Activated CD8-positive, alpha-beta memory T cell treated with anti-CD3 and anti-CD28 coated beads, Interleukin-2, amount 50 U/mL, for 48 hours (primary cell): ENCODE results near the gene PLXNA2.

Experiments used
- DNase-seq: peaks from one replicate; pipeline ENCODE4 v3.0.0-alpha.2; 2020

The PLXNA2 gene

DNA sequence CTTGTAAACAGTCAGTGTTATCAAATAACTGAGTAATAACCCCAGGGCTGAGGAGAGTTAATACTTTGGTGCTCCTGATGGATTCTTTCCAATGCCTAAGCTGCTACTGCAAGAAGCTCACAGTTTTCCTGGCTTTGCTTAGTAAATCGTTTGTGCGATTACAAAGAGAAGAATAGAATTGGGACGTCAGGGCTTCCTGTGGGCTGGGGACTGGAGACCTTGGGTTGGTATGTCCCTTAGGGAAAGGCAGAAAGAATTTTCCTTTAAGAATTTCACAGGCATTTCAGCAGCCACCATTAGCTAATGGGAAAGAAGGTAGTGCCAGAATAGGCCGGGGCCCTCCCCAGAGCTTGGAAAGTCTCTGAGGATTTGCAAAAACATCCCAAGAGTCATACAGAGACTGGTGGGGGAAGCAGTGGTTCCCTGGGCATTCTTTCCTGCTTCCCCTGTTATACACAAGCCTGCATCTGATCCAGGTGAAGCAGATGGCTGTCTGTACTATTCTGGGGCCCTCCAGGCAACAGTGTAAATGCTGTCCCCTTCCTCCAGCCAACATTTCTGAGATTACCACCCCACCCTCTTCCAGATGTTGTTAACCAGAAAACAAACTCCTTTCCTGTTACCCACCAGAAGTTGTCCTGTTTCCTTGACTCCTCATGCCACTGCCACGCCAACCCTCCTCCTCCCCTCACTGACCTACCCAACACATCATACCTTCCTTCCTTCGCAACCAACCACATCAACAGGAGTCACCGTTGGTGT is 40.2 kb downstream of the PLXNA2 start:
- DNase-seq = no peak

DNA sequence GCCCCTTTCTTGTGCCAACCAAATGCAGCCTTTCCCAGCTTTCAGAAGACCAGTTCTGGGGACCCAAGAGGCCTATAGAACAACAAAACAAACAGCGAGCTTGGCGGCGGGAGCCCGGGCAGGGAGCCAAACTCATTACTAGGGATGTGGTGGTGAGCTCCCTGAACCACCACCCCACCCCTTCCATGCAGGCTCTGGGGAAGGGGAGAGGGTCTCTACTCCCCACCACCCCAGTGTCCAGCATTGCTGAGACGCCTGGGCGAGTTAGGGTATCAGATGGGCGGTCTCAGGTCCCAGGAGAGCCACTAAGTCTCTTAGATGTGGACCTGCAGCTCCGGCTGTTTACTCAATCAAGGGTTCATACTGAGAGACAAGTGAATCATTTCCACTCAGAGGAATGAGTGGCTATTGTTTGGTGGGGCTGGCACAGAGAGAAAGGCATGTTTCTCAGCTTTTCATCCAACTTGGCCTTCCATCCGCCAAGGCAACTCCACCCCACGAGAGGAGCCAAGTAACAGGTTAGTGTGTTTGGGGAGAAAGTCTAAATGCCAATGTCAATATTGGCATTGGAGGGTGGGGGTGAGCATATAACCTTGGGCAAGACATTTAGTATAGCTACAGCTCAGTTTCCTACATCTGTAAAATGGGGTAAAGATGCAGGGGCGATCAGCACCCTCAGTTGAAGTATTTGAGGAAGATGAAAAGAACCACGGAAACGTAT is 40.9 kb downstream of the PLXNA2 start:
- no peak for DNase-seq

DNA sequence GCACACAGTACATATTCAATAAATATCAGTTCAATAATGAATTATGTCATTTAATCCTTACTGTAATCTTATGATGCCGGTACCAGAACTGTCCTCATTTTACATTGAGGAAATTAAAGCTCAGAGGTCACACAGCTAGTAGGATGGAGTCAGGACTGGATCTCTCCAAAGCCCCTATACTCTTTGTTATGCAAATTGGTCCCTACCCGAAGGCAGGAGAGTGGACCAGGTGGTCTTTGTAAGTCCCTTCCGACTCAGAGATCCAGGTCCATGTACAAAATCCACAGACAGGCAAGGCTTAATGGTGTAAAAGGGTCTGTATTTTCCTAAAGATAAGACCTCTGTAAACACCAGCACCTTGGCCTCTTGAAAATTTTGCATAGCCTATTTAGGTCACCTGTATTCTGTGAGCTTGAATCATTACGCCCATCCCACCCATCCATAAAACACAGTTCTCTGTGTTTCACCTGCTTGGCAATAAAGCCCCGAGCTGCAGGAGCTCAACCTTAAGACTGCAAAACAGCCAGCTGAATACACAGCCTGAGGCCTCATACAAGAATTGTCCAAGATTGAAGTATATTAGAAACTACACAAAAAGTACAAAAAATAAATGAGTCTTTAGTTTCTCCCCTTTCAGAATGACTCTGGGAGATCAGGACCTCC is 41.7 kb downstream of the PLXNA2 start:
- no peak for DNase-seq

DNA sequence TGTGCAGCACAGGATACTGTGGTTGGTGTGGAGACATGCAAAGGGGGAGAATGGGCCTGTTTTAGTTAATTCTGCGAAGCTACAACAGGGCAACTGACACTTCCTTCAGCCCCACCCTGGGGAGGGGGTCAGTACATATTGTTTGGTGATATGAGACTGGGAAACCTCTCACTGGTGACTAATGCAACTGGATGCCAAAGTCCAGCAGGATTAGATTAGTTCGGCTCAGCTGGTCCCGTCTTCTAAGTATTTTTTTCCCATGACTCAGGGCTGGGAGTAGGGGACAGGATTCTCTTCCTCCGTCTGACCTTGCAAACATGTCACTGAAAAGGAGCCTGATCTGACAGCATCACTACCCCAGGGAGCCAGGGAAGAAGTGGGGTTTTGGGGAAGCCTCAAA is 43.0 kb downstream of the PLXNA2 start:
- DNase-seq = no peak

DNA sequence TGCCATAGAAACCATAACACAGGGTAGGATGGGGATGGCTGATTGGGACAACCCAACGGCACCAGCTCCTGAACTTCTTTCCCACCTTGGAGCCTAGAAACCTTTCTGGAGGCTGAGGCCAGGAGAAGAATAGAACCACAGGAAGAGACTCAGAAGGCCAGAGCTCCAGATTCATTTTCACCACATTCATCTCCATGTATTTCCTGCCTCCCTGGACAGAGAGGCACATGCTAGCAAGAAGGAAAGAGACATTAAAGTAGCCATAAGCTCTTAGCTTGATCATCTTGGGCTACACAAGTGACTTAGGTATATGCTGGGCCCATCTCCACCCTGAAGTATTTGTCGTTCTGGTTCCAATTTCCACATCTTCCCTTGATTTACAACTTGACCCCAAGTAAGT is 44.1 kb downstream of the PLXNA2 start:
- DNase-seq = no peak

DNA sequence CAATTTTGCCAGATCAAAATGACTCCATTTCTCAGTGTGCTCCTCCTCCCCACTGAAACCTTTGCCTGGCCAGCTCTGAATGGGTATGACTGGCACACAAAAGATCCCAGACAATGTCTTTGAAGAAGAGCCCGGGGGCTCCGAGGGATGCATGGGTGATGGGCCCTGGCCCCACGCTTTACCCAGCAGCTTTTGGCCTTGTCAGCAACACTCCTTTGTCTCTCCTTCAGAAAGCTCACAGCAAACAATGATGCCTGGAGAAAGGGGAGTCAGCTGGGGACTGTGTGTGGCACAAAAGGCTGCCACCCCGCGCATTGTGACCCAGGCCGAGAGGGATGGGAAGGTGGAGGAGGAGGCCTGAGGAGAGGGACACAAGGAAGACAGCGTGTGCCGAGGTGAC is 45.9 kb downstream of the PLXNA2 start:
- no peak for DNase-seq

DNA sequence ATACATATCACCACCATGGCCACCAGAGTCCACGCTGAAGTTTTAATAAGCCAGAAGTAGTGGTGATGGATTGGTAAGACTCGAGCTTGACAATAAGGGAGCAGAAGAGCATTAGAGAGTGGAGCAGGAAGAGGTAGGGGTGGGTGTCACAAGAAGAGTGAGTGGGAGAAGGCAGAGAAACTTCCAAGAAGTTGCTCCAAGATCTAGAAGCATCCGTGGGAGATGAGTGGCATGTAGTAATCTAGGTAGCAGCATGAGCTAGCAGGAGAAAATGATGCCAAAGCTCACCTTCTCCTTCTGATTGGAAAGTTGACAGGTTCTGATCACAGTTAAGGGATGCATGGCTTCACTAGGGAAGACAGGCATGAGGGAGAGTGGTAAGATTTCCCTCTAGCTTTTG is 49.2 kb downstream of the PLXNA2 start:
- DNase-seq = no peak

DNA sequence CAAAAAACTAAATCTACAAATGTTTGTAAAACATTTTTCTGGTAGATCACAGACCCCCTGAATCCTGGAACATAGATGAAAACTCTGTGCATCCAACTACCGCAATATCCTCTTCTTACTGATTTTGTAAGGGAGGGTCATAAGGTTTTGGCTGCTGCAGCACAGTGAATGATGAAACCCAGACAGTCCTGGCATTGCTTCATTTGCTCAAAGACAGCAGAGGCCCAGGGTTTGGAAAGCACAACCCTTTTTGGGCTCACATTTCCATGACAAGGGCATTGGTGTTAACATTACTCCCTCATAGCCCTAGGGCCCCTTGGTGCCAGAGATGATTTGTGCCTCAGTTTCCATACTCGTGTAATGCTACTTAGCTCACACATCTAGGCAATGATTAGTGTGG is 51.2 kb downstream of the PLXNA2 start:
- DNase-seq = no peak

DNA sequence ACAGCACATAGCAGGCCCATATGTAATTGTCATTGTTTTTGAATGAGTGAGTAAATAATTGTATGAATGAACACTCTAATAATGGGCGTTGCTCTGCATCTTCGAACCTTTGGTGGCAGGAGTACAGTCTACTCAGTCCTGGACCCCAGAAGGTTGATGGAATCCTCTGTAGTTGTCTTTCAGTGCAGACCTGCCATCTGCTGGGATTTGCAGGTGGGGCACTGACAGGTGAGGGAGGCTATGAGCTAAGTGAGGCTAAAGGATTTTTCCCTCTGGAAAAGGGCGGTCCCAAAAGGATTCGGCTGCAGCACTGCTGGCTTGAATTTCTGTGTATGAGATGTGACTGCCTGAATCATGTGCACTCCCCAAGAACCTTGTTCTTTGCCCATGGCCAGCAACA is 53.4 kb downstream of the PLXNA2 start:
- DNase-seq = no peak

DNA sequence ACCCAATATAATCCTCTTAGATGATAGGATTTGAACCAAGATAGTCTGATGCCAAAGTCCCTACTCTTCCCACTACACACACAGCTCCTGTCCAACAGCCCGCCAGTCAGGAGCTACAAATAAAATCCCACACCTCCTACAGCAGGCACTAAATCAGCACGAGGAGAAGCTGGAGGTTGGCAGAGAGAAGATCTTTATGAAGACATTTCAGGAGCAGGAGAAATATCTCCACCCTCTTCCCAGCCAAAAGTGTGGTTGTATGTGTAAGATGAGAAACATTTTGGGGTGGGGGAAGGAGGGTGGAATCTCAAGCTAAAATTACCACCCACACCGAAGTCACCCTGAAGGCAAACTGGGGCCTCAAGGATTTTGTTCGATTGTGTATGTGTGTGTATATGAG is 54.5 kb downstream of the PLXNA2 start:
- no peak for DNase-seq

DNA sequence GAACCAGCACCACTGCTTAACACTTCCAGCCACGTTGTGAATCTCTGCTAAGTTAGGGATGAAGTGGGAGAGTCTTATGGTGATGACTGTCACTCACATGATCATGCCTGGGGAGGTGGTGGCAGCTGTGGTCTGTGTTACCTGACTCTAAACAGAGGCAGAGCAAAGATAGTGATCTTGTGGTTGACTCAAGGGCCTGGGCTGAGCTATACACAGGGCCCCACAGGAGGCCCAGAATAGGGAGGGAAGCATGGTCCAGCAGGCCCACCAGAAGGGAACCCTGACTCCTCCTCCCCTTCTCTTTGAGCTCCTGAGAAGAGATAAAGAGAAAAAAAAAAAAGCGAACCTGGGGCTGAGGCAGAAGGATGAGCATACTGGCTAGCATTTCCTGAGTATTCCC is 55.0 kb downstream of the PLXNA2 start:
- no peak for DNase-seq

DNA sequence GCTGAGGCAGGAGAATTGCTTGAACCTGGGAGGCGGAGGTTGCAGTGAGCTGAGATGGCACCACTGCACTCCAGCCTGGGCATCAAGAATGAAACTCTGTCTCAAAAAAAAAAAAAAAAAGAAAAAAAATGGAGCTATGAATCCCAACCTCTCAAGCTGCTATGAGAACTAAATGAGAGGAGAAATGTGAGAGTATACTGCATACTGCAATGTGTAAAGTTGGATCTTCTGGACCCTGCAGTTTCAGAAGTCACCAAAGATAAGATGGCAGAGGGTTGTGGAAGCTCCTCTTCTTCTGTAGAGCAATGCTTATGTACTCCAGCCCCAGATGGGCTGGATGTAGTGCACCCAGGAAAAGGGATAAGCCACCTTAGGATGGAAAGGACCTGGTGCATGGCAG is 55.6 kb downstream of the PLXNA2 start:
- no peak for DNase-seq

DNA sequence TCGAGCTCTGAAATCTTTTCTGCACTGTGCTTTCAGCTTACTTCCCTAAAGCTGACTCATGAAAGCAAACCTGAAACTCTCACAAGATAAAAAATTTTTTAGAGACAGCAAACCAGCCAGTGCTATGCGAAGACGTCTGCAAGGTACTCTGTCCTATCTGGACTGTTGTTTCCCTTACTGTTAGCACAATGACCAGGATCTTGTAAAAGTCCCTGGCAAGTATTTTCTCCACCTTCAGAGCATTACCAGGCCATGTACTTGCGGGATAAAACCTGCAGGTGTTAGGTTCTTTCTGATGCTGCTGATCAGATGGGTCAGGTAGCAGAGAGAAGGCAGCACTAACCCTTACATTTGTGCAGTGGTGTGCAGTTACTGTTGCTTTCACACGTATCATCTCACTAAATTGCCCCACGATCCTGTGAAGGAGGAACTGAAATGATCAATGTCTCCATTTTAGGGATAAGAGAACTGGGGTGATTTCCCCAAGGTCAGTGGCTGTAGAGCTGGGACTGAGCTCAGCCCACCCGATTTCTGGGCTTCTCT is 56.6 kb downstream of the PLXNA2 start:
- no peak for DNase-seq

DNA sequence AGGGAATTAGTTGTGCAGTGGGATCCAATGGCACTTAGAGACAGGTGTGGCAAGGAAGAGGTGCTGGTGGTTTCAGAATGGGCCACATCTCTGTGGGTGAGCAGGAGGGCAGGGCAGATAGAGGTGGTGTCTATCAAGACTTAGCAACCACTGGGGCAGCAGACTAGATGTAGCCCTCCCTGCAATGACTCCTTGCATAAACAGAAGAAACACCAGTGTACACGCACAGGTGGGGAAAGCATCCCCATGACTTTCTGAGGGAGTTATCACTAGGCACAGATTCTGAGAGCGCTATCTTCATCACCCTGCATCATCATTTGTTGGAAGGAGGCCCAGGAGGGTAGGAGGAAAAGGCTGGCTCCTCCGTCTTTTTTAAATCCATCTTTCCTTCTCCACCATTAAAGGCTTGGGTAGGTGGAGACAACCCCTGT is 58.4 kb downstream of the PLXNA2 start:
- DNase-seq = no peak

DNA sequence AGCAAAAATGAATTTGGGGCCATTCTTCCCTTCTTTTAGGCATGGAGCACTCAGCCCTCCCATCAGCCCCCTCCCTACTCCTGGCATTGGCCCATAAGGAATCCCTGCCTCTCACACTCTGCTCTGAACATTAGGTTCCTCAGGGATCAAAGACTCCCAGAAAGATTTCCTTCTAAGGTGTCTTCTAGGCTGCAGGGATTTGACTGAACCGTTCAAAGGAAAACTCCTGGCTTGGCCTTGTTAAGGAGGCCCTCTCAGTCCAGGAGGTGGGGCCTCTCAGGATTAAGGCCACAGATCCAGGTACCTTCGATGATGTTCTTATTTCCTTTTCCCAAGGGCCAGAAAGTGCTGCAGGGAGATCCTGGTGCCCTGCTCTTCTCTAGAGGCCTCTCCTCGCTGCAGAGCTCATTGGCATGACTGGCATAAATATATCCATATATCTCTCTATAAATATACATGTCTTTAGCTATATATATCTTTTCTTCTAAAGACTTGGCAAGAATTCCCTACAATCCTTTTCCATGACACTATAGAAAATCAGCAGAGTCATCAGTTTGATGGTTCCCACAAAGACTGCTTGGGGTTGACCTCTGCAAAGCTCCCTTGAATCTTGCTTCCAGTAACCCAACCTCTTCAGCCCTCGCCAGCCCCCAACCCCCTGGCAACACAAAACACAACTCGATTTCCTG is 59.1 kb downstream of the PLXNA2 start:
- DNase-seq = no peak

DNA sequence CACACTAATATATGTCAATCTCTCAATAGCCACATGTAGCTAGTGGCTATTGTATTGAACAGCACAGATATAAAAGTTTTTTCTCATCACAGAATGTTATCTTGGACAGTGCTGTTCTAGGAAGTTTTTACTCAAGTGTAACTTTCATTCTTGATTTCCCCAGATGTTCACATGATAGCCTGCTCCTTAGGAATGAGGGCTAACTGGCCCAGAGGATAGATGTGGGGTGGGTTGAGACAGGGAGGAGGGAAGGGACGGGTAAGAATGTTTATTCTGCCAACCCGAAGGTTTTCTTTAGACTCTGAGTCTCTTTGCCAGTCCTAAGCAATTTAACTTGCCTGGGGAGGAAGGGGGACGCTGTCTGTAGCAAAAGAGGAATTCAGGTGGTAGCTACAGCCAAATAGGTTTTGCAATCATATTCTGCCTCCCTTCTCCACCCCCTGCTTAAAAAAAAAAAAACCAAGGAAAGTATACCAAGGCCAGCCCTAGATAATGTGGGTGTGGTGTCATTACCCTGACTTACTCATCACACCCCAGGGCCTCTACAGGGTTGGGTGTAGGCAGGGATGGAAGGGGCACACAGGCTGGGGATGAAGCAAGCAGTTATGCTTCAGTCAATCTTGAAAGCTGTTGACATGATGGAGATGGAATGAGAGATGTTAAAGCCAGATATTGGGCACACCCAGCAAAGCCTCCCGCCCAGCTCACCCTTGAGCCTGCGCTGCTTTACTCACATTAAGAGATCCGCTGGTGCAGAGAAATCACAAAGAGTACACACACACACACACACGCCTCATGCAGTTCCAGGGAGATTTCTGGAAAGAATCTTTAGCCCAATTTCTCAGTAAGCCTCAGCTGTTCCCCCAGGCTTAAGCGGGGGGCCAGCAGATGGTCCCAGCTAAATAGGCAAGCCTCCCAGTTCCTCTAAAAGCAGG is 59.9 kb downstream of the PLXNA2 start:
- DNase-seq = no peak

DNA sequence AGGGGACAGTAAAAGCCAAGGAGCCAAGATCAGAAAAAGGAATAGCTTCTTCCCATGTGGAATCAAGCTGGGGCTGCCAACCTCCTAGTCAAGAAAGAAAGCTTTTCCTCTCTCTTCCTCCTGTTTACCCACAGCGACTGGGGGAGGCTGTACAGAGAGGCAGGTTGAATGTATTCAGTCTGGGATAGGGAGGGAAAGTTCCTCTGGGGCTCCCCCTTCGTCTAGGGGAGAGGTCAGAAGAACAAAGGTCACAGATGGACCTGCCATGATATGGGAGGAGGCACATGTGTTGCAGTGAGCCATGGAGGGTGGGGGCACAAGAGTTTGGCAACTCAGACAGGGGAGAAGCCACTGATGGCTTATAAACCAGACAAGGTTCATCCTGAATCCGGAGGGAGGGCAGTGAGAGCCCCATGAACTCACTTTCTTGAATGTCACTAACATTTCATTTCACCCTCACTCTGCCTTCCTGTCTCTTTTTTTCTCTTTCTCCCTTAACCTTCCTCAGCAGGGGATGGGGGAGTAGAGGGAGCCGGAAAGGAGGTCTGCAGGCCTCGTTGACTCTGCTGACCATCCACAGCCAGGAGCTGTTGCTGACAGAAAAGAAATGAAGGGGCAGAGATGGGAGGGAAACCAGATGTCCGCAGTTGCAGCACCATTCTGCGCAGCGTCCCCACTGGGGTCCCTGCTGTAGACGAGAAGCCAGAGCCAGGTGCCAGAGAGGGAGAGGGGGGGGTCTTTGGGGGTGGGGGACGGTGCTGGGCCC is 61.1 kb downstream of the PLXNA2 start:
- DNase-seq = no peak

DNA sequence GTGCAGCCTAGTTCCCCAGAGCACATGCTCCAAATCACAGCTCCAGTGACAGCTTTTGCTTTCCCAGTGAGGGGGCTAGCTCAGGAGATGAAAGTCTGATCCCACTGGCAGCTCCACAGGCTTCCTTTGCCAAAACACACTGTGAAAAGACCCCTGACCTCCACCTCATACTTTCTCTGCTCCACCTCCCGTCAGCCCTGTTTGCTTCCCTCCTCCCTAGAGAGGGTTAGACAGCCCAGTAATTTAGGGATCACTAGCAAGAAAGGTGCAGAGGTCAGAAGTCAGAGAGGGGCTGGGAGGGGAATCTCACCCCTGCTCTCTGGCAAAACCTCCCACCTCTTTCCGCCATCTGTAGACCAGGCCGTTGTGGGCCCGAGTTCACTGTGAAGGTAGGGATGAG is 62.8 kb downstream of the PLXNA2 start:
- no peak for DNase-seq

DNA sequence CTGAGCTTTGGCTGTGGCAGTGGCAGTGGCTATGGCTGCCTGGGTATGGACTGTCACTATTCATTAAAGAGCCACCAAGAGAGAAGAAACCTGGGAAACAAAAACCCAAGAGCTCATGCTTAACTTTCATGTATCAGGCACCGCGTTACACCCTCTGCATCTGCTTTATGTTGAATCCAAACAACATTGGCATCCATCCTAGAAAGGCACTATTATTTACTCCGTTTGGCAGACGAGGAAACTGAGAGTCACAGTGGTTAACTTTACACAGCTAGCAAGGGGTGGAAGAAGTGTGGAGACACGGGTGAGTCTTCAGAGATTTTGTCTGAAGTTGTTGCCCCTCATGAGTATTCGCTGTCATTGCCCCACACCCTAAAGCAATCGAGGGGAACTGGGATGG is 63.8 kb downstream of the PLXNA2 start:
- DNase-seq = no peak

DNA sequence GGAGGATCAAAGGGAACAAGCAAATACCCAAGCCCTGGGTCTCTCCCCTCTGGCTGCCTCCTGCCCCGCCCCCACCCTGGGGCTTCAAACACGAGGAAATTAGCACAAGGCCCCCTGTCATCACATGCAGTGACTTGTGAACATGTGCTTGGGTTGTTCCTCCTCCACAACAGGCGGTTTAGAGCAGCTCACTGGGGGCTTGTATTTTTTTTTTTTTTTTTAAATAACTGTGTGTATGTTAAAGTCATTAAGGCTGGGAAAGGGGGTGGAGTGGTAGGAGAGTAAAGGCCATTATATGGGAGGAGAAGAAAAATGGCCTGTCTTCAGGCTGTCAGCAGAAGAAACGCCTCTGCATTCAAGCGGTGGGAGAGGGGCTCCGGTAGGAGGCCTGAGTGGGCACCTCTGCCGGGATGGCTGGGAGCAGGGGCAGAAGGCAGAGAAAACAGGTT is 64.2 kb downstream of the PLXNA2 start:
- DNase-seq = no peak

DNA sequence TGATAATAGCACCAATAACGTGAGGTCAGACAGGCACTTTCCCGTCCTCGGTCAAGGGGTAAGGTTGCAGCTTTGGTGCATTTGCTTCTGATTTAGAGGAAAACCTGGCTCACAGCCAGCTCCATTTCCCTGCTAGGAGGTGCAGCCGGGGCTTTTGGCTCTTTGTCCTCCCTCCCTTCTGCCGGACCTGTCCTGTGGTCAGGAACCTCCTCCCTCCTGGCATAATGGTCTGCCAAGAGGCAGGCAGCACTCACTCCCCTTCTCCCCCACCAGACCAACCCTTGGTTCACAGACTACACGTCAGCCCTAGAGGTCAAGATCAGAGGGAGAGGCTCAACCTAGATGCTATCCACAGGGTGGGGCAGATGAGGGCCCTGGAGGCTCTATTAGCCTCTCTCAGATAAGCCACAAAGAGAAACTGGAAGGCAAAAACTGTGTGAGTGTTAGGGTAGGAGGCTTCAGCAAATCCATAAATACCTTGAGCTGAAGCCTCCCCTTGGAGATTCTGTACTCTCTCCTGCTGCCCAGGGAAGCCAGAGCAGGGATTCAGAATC is 64.8 kb downstream of the PLXNA2 start:
- no peak for DNase-seq
